Superior temporal gyrus (tissue), 1 donor: Measurements from ENCODE around the gene DAPK3.
A peak's percentile ranks its signal among the peaks of the same experiment; 100 is the strongest.
"Not testable (repeated sequence)": the region's sequence is repeated elsewhere in the genome, so short reads cannot be mapped to it uniquely, and the experiment has no call there.

ENCODE experiments used
- DNase-seq: peaks from one replicate; pipeline ENCODE4 v3.0.0-alpha.2; 2016; ENCODE audit errors: extremely low spot score

The DAPK3 gene

GRCh38 chr19:3970808-3971598 lies at the start of gene DAPK3:
Gene DAPK3, minus strand, starts transcription at chr19:3971099. Its CDS starts 1,364 bp downstream, at chr19:3969735.
- peak; percentile 98 for DNase-seq

DNA sequence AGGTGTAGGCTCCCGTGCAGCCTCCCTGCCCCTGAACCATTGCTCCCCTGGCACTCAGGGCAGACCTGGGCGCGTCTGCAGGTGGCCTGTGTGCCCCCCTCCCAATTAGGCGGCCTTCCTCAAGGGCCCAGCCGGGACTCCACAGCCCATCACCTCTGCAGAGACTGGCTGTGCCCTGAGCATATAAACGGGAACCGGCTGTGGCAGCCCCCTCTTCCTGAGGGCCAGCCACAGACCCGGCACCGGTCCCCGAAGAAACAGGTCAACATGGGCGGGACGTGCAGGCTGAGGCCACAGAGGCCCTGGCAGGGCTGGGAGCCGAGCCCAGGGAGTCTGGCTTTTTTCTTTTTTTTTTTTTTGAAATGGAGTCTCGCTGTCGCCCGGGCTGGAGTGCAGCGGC lies 48.7 kb upstream of the DAPK3 start:
- DNase-seq = no peak

- no peak for DNase-seq
Measured at GRCh38 chr19:4018775-4019504, 48.0 kb upstream of the DAPK3 start.

GRCh38 chr19:4018140-4018613 lies 47.3 kb upstream of the DAPK3 start:
- peak; percentile 64 for DNase-seq

GRCh38 chr19:4016903-4017638 lies 46.2 kb upstream of the DAPK3 start:
- no peak for DNase-seq

DNA sequence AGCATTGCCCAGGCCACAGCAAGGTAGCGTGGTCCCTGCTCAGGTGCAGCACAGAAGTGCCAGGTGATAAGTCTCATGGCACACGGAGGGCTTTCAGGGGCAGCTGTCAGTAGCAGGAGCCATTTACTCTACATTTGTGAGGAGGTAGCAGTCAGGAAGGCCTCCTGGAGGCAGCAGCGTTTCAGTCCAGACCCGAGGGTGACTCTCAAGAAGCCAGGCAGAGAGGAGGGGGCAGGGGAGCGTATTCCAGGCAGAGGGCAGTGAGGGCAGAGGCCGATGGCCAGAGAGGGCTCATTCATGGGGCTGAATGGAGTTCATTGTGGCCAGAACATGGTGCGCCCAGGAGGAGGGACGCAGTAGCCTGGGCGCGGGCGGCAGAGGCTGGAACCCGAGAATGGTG lies 45.6 kb upstream of the DAPK3 start:
- peak; percentile 89 for DNase-seq

GRCh38 chr19:4015705-4016402 lies 45.0 kb upstream of the DAPK3 start:
- no peak for DNase-seq

- no peak for DNase-seq
Measured at GRCh38 chr19:4014541-4015491, 43.9 kb upstream of the DAPK3 start.

- DNase-seq = no peak
Measured at GRCh38 chr19:4013886-4014540, 43.1 kb upstream of the DAPK3 start.

DNA sequence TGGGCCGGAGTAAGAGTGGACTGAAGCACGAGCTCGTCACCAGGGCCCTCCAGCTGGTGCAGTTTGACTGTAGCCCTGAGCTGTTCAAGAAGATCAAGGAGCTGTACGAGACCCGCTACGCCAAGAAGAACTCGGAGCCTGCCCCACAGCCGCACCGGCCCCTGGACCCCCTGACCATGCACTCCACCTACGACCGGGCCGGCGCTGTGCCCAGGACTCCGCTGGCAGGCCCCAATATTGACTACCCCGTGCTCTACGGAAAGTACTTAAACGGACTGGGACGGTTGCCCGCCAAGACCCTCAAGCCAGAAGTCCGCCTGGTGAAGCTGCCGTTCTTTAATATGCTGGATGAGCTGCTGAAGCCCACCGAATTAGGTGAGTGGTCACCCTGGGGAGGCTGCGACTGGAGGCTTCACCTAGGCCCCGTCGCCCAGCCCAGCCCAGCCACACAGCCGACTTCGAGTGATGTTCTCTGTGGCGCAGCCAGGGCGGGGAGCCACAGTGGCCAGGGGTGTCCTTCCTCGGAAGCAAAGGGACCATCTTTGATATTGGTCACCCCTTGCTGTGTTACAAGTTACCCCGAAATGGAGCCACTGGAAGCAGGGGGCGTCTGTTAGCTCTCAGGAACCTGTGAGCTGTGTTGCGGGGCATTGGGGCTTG lies 42.2 kb upstream of the DAPK3 start:
- no peak for DNase-seq

GRCh38 chr19:4012092-4012974 lies 41.4 kb upstream of the DAPK3 start:
- DNase-seq = no peak

GRCh38 chr19:4011430-4011829 lies 40.5 kb upstream of the DAPK3 start:
- not testable (repeated sequence) for DNase-seq

DNA sequence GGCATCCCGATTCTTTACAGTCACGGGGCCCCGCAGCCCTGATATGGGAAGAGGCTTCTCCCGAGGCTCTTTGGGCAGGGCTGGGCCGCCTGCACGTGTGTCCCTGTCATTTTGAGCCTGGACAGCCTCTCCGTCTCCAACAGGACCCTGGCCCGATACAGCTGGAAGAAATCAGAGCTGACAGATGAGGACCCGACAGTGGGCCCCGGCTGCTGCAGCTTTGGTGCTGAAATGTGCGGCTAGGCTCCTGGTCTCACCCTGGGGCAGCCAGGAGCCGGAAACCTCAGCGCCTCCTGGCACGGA lies 39.9 kb upstream of the DAPK3 start:
- DNase-seq = no peak

DNA sequence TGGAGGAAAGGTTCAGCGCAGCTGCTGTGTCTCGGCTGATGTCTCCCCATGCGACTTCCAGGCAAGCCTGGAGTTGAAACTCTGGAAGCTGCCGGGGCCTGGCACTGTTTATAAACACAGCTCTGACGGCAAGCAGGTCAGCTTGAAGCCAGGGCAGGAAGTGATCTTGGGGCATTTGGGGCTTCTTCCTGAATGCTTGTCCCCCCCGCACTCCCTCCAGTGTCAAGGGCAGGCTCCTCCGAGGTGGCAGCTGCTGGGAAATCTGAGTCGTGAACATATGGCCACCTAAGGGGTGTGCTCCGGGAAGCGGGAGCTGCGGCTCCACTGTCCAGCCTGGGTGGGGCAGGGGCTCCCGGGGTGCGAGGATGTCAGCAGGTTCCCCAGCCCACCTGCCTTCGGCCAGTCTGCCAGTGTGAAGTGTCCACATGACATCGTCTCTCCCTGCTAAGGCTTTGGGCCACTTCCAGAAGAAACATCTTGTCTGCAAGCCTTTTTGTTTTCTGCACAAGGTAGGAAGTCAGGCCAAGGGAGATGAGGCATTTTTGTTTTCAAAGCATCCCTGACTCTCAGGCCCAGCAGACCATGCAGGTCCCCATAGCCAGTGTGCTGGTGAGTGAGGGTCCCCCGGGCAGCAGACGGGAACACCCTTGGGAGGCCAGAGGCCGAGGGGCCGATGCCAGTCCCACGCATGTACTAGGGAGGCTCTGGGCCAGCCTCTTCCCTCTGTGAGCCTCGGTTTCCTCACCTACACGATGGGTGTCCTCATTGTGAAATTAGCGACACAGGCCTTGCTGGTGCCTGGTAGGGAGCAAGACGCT lies 39.3 kb upstream of the DAPK3 start:
- DNase-seq = no peak

DNA sequence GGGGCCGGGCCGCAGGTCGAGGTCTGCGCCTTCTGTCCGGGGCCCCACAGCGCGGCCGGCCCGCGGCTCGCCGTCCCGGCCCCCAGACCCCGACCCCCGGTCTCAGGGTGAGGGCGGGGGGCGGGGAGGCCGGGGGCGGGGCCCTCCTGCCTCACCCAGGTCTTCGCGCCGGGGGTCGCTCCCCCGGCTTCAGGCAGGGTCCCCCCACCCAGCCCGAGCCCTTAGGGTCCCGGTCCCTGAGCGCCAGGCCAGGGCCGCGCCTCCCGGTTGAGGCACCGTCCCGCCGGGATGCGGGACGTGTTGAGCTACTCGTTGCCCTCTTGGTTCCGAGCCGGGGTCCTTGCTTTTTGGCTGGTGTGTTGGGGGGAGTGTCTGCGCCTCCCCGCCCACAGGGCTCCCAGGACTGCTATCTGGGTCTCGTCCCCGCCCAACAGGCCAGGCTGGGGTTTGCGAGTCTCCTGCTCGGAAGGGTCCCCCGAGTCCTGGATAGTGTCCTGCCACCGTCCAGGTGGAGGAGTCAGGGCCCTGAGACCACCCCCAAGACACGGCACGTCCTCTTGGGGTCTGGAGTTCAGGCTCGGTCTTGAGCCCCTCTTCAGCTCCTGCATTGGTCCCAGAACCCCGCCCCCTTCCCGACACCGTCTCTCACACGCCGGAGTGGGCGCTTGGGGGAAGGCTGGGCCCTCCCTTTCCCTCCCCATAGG lies 37.1 kb upstream of the DAPK3 start:
- DNase-seq = no peak

DNA sequence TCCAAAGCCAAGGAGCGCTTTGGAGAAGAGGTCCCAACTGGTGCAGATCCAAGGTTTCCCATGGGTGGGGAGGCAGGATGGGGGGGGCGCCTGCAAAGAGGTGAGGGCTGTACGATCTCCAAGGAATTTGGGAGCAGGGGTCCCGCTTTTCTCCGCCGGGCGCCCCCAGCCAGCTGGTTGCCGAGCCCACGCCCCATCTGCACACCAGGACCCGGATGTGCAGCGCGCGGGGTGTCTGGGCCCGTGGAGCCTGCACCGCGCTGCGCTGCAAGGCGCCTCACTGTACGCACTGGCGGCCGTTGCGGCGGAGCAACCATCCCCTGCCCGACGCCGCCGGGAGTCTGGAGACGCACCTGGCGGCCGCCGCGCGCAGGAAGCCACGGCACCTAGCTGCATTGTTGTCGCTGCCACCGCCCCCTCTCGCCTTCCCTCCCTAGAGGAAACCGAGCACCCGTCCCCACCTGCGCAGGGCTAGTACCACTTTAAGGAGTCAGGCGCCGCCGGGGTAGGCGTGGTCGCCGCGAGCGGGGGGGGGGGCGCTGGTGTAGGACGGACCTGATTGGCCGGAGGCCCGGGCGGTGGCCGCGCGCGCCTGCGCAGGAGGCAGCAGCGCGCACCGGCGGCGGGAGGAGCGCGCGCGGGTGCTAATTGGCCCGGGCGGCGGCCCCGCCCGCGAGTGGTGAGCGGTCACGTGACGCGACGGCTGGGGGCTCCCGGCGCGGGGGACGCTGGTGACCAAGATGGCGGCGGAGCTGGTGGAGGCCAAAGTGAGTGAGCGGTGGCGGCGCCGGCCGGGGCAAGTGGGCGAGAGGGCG lies 36.3 kb upstream of the DAPK3 start, which contains the start of gene PIAS4:
TSS of gene PIAS4 (plus strand) at position 716 of the 815 bp plus-strand sequence. CDS start at position 741, 25 bp downstream.
- peak; percentile 94 for DNase-seq
